Measurements from ENCODE around the gene BSN. TPM values are rescaled to one million over a fixed set of nuclear protein-coding genes. Genes with fewer than 3 reads are reported as not detected.
"Not testable (repeated sequence)": the region's sequence is repeated elsewhere in the genome, so short reads cannot be mapped to it uniquely, and the experiment has no call there.

Gene BSN
- total and polyA plus RNA-seq, 7 donors: under 0.01 to 0.81 (median 0.61) TPM; not detected in 1

DNA sequence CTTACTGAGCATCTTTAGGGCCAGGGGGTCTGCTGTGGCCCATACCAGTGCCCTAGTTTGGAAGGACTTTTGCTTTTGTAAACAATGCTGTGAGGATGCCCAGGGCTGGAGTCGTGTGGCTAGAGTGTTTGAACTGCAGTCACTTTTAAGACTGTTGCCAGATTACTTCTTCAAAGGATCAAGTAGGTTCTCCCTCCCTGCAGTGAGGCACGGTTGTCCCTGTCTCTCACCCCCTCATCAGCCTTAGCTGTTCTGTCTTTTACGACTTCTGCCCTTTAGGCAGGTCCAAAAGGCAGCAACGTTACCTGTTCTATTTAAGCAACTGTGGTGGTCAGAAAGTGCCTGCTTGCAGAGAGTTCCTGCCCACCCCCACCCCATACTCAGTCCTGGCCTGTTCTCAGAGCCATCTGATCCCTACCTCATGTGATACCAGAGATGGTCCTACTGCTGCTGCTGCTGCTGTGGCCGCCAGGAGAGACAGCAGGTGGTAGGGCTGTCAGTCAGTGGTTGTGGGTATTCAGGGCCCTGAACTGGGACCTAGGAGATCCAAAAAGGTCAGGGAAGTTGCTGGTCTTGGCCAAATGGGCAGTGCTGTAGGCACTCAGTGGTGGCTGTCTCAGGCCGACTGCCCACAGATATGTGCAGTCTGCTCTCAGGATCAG lies 140.3 kb downstream of the BSN start:
- H3K4me3 ChIP-seq; DNase-seq; H3K9me3 ChIP-seq; intact Hi-C loops (cut with DNase I); H3K27me3 ChIP-seq; H3K27ac ChIP-seq: not testable (repeated sequence)
- H3K36me3 ChIP-seq: peaks cover 0 to 24% (median 5%) of the 10 kb centered on the region in 4 donors
- peaks cover 0 to 19% (median 19%) of the 10 kb centered on the region in 4 donors for H3K4me1 ChIP-seq
- 58 to 68% methylated on average over 6 of the region's 6 CpGs for WGBS, 2 donors

DNA sequence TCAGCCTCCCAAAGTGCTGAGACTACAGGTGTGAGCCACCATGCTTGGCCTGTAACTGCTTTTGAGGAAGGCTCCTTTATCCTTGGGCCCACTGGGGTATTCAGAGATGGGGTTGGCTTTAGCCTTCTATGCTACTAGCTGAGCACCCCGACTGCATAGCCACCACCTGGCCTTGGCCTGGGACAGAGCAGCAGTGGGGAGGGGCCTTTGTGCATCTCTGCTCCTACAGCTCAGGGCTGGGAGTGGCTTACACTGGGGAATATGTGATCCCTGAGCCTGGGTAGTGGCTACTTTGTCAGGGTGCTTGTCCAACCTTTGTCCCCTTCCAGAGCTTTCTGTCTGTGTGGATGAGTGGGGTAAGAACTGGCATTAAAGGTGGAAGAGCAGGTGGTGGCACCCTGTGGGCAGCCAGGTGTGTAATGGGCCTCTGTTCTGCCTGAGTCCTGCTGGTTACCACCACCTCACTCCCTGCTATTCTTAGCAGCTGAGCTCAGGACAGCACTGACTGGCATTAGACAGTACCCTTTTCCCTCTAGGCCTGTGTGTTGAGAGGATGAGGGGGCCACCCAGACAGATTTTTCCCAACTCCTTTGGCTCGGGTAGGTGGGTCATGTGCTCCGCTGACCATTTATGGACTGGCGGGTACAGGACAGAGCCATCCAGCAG lies 141.2 kb downstream of the BSN start:
- 90 to 93% methylated on average over 4 of the region's 4 CpGs for WGBS, 2 donors
- H3K27ac ChIP-seq; H3K27me3 ChIP-seq; H3K9me3 ChIP-seq; H3K4me3 ChIP-seq; intact Hi-C loops (cut with DNase I); DNase-seq: not testable (repeated sequence)
- peaks cover 0 to 12% (median 12%) of the 10 kb centered on the region in 4 donors for H3K4me1 ChIP-seq
- peaks cover 0 to 33% (median 10%) of the 10 kb centered on the region in 4 donors for H3K36me3 ChIP-seq

DNA sequence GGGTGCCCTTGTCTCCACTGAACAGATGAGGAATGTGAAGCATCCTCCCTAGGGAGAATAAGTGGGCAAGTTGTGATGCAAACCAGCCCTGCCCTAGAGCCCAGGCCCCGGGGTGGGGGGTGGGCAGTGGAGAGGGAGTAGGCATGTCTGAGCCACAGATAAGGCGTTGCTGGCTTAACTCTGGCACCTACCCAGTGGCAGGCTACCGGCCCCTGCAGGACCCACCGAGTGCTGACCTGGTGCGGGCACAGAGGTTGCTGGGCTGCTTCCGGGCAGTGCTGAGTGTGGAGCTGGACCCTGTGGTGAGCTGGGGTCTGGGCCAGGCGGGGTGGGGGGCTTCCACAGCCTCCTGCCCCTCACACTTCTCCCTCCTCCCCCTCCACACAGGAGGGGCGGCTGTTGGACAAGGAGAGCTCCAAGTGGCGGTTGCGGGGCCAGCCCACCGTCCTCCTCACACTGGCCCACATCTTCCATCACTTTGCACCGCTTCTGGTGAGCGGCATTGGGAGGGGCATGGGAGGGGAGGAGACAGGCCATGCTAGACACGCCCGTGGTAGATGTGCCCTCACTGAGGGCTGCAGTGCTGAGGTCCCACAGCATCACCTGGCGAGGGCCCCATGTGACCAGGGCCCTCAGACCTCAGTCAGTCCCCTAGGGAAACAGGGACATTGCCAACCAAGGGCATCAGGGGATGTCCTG lies 145.2 kb downstream of the BSN start:
- H3K36me3 ChIP-seq: peaks cover 0 to 67% (median 31%) of the 10 kb centered on the region in 4 donors
- H3K4me1 ChIP-seq: peaks cover 0 to 2% (median 0%) of the 10 kb centered on the region in 4 donors
- intact Hi-C loops (cut with DNase I): no loop called here
- H3K27ac ChIP-seq: no peak overlapping the region
- no peaks in the 10 kb centered on the region for H3K9me3 ChIP-seq
- no peaks in the 10 kb centered on the region for H3K27me3 ChIP-seq
- no peak for DNase-seq
- TF ChIP-seq POLR2AphosphoS5 (IDR thresholded peaks at IDR 0.05): no peak
- H3K4me3 ChIP-seq: no peak overlapping the region
- 89 to 90% methylated on average over 16 of the region's 16 CpGs for WGBS, 2 donors

DNA sequence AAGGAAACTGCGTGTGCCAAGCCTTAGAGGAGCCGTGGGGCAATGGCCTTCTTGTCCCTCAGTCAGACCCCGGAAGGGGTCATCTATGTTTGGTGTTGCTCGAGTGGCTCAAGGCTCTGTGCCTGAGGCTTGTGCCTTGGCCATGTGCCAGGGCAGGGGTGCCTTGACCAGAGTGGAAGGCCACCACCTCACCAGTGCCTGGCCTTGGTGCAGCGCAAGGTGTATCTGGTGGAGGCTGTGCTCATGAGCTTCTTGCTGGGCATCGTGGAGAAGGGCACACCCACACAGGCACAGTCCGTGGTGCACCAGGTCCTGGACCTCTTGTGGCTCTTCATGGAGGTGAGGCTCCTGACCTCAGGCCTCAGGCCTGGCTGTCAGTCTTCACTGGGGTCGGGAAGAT lies 145.7 kb downstream of the BSN start:
- DNase-seq: no peak
- Histone ChIP-seq H3K36me3 (peaks cover 0 to 73% (median 33%) of the 10 kb centered on the region in 4 donors), H3K4me3 (no peak overlapping the region), H3K27me3 (no peaks in the 10 kb centered on the region), H3K4me1 (peaks cover 0 to 2% (median 0%) of the 10 kb centered on the region in 4 donors), H3K27ac (no peak overlapping the region), H3K9me3 (no peaks in the 10 kb centered on the region)
- intact Hi-C loops (cut with DNase I): loop anchor here (2.0 to 5.0 kb wide), 2 partner anchors 139 to 202 kb away; partner anchors contain the start of gene MST1R
- WGBS, 2 donors: 82 to 88% methylated on average over 8 of the region's 8 CpGs
- no peak for TF ChIP-seq EP300 (IDR thresholded peaks at IDR 0.05)
- TF ChIP-seq, protein P1, sequence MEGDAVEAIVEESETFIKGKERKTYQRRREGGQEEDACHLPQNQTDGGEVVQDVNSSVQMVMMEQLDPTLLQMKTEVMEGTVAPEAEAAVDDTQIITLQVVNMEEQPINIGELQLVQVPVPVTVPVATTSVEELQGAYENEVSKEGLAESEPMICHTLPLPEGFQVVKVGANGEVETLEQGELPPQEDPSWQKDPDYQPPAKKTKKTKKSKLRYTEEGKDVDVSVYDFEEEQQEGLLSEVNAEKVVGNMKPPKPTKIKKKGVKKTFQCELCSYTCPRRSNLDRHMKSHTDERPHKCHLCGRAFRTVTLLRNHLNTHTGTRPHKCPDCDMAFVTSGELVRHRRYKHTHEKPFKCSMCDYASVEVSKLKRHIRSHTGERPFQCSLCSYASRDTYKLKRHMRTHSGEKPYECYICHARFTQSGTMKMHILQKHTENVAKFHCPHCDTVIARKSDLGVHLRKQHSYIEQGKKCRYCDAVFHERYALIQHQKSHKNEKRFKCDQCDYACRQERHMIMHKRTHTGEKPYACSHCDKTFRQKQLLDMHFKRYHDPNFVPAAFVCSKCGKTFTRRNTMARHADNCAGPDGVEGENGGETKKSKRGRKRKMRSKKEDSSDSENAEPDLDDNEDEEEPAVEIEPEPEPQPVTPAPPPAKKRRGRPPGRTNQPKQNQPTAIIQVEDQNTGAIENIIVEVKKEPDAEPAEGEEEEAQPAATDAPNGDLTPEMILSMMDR (IDR thresholded peaks at IDR 0.05): no peak
- no peak for TF ChIP-seq POLR2A (IDR thresholded peaks at IDR 0.05)
- no peak for TF ChIP-seq POLR2AphosphoS5 (IDR thresholded peaks at IDR 0.05)

DNA sequence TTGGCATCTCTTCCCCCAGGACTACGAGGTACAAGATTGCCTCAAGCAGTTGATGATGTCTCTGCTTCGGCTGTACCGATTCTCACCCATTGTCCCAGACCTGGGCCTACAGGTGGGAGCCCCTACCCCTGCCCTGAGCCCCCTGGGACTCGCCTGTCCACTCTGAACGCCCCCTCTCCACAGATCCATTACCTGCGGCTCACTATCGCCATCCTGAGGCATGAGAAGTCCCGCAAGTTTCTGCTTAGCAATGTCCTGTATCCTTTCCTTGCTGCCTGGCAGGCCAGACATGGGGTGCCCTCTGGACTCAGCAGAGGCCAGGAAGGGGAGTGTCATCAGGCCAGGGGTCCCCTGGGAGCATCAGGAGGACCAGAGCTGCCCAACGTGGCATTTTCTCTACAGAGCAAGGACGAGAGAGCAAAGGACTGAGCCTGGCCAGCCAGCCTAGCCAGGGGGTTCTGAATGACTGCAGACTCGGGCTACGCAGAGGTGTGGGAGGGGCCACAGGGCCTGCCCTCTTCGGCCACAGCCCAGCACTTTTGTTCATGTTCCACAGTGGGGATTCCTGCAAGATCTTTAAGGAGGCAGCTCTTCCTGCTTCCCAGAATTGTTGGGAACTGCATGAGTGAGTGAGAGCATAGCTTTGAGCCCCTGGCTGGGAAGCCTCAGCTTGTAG lies 146.3 kb downstream of the BSN start:
- Histone ChIP-seq H3K4me1 (peaks cover 0 to 2% (median 0%) of the 10 kb centered on the region in 4 donors), H3K27me3 (no peaks in the 10 kb centered on the region), H3K36me3 (peaks cover 0 to 79% (median 34%) of the 10 kb centered on the region in 4 donors), H3K9me3 (no peaks in the 10 kb centered on the region), H3K27ac (no peak overlapping the region), H3K4me3 (no peak overlapping the region)
- DNase-seq: no peak
- TF ChIP-seq POLR2AphosphoS5 (IDR thresholded peaks at IDR 0.05): no peak
- TF ChIP-seq, protein P1 (IDR thresholded peaks at IDR 0.05): no peak
- intact Hi-C loops (cut with DNase I): loop anchor here (2.0 to 5.0 kb wide), 2 partner anchors 138 to 202 kb away; partner anchors contain the start of gene MST1R
- 87 to 88% methylated on average over 13 of the region's 13 CpGs for whole genome bisulfite sequencing, 2 donors
